CD4-positive, alpha-beta T cell treated with Interleukin-15 for 1 hour (primary cell): Measurements from ENCODE around the gene FER1L5.

Experiments
- DNase-seq: peaks from one replicate; pipeline ENCODE4 v3.0.0-alpha.2; 2020

The FER1L5 gene

DNA sequence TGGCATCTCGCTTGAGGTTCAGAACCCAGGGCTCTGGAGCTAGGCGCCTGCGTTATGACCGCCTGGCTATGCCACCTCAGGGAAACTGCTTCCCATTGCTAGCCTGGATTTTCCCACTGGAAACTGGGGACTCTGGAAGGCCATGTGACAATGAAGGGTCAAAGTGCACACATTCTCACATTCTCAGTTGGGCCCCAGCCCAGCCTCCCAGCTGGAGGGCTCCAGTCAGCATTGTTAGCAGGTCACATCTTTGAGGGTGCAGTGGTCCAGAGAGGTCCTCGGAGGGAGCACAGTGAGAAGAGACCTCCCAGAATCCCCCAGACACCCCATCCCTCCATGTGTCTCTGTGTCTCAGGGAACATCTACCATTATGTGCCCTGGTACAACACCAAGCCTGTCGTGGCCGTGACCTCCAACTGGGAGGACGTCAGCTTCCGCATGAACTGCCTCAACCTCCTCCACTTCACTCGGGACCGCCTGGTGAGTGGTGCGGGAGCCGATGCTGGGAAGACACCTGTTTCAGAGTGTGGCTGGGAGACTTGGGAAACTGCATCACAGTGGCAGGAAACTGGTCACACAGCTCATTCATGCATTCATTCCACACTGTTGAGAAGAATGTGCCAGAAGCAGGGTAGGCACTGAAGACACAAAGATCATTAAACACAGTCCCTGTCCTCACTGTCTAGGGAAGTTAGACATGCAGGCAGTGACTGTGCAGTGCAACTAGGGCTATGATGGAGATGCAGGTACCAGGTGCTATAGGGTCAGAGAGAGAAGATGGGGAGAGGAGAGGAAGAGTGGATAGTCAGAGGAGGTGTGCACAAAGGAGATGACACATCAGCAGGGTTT, 41.6 kb downstream of the FER1L5 start:
- DNase-seq, result no peak

DNA sequence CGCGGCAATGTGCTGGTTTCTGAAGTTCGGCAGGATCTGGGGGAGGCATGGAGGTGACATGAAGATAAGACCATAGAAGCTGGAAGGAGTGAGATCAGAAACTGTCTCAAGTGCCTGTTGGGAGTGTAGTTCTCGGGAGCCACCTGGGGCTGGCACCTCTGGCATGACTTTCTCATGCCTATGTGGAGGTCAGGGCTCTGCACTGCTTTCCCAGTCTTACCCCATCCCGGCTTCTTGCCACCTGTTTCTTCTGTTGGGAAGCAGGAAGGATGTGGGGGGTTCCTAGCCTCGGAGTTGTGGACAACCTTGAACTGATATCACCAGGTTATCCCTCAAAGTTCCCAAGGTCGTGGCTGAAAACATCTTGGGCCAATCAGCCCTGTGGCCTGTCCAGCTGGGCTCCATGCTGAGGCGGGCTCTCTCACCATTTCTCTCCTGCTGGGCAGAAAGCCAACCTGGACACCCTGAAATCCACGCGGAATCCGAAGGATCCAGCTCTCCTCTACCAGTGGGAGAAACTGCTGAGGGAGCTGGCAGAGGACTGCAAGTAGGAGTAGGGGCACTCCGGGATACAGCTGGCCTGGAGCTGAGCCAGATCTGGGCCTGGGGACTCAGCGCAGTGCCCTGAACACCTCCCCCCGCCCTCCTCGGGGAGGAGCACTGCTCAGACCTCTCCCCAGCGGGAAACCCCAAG, 42.5 kb downstream of the FER1L5 start:
- DNase-seq, result no peak

DNA sequence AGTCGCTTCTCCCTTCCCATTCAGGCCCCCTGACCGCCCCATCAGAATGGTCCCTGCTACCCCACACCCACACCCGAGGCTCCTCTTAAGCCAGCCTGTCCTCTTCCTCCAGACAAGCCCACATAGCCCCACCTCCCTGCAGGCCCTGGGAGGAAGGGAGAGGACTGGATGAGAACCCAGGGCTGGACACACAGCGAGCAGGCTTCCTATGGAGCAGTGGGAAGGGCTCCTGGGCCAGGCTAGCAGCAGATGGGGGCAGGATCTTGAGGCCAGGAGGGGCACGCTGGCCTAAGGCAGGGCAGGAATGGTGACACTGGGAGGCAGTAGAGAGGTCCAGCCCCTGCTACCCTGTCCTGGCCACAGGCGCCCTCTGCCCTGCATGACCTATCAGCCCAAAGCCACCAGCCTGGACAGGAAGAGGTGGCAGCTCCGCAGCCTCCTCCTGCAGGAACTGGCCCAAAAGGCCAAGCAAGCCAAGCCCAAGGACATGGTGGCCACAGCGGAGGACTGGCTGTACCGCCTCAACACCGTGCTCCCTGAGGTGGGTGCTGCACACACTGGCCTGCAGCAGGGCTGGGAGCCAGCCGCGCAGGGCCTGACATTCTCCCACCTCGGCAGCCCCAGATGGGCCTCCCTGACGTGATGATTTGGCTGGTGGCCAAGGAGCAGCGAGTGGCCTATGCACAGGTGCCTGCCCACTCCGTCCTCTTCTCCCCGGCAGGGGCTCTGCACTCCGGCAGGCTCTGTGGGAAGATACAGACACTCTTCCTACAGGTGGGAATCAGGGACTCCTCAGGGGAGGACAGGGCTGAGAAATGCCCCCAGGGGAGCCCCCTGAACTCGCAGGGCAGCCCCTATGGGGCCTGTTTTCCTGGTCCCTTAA, 43.3 kb downstream of the FER1L5 start:
- DNase-seq, result no peak

DNA sequence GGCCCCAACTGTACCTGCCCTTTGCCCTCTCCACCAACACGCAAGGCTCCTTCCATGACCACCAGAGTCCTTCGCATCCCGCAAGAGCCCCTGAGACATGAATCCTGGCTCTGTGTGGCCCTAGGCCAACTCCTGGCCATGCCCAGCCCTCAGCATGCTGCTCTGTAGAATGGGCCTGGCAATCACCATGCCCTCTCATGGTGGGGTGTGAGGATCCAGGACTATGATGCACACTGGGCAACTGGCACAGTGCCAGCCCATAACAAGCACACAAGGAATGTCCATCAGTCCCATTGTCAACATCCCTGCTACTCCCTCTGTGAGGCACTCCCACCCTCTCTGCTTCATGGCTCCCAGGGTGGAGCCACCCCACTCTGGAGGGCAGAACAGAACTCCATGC, 44.7 kb downstream of the FER1L5 start:
- DNase-seq, result no peak

DNA sequence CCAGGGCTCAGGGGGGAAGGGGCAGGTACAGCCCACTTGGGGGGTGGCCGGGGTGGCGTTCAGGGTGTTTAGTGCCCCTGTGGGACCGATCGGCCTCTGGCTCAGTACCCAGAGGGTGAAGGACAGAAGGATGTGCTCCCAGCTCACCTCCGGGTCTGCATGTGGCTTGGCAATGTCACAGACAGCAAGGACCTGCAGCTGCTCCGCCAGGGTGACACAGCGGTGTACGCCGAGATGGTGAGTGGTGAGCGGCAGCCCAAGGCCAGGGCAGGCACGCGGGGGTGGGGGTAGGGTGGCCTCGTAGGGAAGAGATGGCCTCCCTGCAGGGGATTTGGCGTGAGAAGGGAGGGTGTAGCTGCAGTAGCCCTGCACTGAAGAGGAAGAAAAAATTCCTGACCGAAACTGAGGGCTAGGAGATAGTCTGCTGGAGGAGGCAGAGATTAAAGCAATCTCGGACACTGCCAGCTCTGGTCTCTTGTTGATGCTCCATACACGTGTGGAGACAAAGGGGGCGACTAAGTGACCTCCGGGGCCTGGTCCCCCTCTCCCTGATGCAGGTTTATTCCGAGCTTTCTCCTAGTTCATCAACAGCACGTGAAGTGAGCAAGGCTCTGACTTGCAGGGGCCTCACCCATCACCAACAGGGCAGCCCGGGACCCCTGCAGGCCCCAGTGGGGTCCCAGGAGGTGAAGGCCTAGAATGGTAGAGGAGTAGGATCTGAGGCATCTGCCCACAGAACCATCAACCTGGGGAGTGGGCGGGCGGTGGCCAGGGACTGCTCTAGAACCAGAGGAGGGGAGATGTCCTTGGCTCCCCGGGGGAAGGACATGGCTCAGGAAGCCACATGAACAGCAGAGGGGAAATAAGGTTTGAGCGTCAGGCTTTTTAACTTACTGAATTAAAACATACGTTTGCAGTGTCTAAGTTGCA, 45.4 kb downstream of the FER1L5 start:
- DNase-seq, result no peak

DNA sequence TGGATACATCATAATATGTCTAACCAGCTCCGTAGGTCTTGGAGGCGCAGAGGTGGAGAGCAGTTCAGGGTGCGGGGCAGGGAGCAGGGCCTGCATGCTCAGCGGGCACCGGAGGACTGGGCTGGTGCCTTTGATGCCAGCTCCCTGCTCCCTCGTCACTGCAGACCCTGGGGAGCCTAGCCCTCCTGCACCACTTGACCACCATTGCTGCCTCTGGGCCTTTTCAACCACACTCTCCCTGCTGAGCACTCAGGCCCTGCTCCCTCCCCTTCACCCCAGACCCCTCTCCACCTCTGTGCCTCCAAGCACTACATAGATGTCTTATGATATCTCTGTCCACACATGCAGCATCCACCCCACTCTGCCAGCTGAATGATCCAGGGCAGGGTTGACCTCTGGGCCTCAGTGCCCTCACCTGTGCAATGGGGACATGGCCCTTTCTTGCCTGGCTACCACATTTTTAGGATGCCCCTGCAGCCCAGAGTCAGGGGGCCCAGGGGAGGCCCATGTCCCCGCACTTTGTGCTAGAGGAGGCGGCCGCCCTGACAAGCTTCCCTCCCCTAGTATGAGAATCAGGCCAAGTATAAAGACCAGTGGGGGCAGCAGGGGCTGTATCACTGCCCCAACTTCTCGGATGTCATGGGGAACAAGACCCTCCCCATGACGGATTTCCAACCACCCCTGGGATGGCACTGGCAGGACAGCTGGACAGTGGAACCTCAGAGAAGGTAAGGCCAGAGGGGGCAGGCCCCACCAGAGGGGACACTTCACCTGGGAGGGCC, 46.3 kb downstream of the FER1L5 start:
- no peak for DNase-seq

DNA sequence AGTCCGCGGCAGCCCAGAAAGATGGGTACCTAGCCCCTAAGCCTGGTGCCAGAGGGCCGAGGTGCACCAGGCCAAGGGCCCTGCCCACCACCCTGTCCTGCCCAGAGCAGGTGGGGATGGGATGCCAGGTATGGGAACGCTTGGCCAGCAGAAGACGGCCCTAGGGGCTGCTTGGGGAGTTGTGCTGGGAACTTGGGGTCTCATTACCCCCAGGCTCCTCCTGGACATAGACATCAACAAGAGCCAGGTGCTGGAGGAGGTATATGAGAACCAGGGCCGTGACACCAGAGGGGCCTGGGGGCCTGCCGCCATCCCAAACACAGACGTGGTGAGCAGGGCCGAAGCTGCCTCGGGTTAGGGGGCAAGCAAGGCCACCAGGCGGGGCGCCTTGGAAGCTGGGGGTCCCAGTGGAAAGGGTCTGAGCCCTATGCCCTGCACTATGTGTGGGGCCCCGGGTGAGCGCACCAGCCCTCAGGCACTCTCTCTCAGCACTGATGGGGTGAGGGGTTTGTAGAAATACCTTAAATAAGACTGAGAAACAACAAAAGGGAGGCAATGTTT, 46.9 kb downstream of the FER1L5 start:
- no peak for DNase-seq

DNA sequence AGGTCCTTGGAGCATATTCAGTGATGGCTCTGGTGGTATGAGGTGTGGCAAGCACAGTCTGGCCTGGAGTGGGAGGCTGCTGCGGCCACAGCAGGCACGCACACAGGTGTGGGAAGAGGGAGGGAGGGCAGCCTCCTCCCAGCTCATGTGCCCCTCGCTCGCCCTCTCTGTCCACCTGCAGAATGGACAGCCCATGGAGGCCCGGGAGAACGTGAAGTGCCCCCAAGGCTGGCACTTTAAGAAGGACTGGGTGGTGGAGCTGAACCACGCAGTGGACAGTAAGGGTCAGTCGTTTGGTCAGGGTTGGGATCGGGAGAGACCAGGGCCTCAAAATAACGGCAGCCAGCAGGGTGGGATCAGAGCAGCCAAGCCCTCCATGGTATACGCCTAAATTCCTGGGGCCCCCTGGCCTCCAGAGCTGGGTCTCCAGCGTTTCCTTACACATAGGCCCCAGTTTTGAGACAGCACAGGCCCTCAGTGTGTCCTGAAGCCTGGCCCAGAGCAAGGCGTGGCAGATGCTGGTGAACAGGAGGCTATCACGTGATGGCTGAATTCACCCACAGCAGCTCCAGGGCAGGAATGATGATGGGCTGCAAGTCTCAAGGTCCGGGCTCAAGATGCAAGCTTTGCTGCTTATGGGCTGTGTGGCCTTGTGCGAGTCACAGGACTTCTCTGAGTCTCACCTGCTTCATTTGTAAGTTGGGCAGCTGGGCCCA, 47.9 kb downstream of the FER1L5 start:
- DNase-seq, result no peak

DNA sequence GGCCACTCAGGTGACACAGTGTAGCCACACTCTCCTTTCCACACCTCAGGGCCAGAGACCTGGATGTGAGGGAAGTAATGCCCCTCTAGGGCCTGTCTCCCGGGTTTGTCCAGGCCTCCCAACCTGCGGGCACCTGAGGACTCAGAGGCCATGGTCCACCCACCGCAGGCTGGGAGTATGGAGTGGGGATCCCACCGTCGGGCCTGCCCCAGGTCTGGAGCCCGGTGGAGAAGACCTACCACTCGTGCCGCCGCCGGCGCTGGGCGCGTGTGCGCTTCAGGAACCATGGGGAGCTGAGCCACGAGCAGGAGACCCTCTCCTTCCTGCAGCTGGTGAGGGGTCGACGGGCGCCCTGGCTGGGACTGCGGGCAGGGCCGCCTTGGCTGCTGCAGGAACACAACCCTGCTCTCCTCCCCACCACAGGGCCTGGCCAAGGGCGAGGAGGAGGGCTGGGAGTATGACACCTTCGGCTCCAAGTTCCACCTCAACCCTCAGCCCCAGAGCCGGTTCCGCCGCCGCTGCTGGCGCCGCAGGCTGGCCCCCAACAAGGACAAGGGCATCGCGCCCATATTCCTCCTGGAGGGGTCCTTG, 48.6 kb downstream of the FER1L5 start:
- no peak for DNase-seq

DNA sequence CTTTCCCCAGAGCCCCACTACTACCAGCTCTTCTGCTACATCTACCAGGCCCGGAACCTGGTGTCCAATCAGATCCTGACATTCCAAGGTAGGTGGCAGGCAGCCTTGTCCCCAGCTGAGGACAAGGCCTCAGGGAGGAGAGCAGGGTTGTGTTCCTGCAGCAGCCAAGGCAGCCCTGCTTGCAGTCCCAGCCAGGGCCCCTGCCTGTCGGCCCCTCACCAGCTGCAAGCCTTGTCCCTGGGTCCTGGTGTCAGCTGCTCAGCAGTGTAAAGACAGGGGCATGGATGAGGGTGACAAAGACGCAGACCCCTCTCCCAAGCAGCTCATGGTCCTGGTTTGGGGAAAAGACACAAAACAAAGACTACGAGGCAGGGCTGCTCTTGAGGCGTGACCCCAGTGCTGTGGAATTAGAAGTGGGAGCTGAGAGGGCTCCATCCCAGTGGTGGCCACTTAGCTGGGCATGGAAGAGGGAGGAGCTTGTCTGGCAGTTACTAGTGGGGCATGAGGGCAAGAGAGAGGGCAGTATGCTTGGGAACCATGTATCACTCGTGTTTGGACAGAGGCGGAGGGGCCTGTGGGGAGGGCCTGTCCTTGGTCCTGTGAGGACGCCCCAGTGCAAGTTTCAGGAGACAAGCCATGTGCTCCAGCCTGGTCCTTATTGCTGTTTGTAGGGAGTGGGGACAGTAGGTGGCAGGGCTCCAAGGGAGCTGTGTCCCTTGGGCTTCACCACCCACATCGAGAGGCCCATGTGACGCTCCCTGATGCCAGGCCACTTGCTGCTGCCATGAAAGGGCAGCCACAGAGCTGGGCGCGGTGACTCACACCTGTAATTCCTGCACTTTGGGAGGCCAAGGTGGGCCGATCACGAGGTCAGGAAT, 49.8 kb downstream of the FER1L5 start:
- no peak for DNase-seq

DNA sequence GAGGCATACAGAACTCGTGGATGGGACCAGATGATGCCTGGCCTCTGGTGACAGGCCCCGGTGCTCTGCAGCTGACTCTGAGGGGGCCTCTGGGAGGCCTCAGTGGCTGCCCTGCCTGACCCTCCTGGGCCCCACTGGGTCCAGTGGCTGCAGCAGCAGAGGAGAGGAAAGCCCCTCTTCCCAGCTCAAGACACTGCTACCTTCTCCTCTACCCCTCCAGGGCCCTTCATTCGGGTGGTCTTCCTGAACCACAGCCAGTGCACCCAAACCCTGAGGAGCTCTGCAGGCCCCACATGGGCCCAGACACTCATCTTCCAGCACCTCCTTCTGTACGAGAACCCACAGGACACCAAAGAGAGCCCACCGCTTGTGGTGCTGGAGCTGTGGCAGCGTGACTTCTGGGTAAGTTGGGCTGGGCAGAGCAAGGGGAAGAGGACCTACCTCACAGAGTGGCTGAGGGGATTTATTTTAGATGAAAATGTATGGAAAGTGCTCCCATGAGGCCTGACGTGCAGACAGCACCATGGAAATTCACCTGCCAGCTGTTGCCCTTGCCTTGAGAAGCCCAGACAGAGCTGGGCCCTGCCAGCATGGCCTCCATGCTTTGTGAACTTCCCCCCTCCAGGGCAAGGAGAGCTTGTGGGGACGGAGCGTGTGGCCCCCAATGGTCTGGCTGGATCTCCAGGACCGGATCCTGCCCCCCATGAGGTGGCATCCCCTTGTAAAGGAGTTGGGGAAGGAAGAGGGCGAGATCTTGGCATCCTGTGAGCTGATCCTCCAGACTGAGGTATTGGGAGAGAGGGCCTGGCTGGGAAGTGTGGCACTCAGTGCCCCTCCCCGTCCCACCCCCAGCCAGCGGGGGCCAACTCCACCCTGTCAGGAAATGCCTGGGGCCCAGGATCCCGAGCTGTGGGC, 51.0 kb downstream of the FER1L5 start:
- DNase-seq, result no peak

DNA sequence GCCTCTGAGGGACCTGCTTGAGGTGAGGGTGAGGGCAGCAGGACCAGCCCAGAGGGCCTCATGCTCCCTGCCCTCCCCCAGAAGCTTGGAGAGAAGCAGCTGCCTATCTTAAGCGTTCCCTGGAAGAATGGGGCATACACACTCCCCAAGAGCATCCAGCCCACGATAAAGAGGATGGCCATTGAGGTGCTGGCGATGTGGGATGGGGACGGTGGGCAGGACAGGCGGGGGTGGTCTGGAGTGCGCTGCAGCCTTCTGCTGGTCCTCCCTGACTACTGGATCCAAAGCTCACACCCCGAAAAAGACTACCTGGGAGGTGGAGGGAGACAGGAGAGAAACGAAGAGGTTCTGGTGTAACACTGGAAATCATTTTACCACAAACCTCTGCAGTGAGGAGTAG, 51.7 kb downstream of the FER1L5 start:
- no peak for DNase-seq

DNA sequence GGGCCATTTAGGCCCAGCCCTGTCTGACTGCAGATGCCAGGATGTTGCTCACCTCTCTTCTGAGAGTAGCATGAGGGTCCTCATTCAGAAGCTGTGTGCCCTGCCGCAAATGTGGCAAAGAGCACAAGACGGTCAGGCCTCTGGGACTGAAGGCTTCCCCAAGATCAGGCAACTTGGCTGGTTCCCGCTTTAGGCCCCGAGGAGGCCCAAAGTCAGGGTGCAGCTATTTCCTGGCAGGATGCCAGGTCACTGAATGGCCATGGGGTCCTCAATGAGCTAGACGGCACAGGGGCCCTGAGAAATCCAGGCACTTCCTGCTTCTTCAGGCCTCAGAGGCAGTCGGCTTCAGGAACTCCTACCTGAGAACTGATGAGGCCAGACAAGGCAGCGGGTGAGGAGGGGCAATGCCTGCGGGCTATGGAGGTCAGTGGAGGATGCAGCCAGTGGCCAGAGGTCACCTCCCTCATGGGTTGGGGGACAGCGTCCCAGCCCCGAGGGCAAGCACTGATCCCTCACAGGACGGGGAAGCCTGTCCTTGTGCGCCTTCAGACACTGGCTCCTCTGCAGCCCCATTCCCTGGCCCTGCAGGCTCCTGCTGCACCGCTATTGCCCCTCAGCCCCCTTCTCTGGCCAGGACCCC, 52.4 kb downstream of the FER1L5 start:
- no peak for DNase-seq

DNA sequence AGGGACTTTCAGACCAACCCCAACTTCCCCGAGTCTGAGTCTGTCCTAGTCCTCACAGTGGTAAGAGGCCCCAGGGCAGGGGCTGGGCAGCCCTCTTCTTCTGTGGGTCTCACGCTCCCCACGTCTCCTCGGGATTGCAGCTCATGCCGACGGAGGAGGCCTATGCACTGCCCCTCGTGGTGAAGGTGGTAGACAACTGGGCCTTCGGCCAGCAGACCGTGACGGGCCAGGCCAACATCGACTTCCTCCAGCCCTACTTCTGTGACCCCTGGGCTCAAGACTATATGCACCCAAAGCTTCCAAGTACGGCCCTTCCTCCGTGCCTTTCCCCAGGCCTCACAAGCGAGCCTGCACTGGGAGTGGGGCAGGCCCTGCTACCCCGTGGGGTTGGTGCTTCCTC, 53.0 kb downstream of the FER1L5 start:
- no peak for DNase-seq

DNA sequence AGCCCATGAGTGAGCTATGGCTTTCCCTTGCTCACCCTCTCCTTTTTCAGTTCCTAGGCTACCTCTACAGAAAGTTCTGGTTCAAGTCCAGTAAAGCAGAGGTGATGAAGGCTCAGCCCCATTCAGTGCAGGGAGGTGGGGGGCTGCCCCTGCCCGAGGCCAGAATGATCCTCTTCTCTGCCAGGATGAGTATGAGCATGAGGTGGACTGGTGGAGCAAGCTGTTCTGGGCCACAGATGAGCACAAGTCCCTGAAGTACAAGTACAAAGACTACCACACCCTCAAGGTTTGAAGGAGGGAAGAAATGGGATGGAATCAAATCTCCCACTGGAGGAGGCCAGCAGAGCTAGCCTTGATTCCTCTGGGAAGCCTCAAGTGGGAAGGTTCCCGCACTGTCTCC, 54.9 kb downstream of the FER1L5 start:
- DNase-seq, result no peak

DNA sequence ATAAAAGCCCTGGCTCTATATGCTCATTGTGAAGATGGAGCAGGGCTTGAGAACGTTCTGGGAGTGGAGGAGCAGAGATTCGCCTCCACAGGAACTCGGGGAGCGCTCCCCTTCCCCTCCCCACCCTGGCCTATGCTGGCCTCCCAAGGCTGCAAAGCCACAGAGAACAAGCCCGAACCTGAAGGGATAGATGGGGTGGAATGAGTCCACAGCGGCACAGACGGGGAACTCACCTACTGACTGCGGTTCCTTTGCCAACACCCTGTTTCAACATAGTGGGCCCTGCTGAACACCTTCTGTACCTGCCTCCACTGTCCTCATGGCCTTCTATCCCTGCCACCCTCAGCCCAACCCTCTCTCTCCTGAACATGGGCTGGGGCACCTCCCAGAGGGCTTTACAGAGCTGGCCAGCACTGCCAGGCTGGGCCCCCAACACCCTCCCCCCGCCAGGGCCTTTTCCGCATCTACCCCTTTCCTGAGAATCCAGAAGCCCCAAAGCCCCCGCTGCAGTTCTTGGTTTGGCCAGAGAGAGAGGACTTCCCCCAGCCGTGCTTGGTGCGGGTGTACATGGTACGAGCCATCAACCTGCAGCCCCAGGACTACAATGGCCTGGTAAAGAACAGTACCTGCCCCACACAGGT, 55.8 kb downstream of the FER1L5 start:
- no peak for DNase-seq

DNA sequence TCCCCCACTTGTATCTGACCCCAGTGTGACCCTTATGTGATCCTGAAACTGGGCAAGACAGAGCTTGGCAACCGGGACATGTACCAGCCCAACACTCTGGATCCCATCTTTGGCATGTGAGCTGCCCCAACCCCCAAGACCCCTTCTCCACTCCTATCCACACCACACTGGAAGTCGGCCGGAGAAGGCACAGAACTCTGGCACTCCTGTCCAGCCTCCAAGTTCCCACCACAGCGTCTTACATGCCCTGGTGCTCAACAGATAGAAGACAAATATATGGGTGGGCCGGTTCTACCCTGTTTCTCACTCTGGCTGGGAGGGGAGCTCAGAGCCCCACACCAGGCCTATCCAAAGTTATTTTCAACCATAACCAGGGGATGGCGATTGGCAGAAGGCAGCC, 56.5 kb downstream of the FER1L5 start:
- no peak for DNase-seq
